Measurements from ENCODE around the gene CAPN9.

DNA sequence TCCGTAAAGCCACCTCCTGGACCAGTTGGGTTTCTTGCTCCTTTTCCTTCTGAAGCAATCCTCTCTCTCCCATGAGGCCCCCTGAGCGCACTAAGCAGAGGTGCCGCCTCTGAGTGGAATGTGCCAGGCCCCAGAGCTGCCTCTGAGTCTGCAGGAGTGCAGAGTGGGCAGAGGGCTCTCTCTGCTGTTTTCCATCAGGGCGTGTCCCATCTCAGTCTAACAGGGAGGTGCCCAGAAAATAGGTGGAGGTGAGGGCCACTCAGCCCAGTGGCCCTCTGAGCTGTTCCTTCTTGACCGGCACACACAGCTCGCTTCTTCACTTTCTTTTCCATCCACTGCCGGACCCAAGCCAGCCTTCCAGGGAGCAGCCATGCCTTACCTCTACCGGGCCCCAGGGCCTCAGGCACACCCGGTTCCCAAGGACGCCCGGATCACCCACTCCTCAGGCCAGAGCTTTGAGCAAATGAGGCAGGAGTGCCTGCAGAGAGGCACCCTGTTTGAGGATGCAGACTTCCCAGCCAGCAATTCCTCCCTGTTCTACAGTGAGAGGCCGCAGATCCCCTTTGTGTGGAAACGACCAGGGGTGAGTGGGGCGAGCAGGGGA lies at the start of gene CAPN9:
- TF ChIP-seq, protein P1, sequence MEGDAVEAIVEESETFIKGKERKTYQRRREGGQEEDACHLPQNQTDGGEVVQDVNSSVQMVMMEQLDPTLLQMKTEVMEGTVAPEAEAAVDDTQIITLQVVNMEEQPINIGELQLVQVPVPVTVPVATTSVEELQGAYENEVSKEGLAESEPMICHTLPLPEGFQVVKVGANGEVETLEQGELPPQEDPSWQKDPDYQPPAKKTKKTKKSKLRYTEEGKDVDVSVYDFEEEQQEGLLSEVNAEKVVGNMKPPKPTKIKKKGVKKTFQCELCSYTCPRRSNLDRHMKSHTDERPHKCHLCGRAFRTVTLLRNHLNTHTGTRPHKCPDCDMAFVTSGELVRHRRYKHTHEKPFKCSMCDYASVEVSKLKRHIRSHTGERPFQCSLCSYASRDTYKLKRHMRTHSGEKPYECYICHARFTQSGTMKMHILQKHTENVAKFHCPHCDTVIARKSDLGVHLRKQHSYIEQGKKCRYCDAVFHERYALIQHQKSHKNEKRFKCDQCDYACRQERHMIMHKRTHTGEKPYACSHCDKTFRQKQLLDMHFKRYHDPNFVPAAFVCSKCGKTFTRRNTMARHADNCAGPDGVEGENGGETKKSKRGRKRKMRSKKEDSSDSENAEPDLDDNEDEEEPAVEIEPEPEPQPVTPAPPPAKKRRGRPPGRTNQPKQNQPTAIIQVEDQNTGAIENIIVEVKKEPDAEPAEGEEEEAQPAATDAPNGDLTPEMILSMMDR (IDR thresholded peaks at IDR 0.05 in 2 of 3, conservative IDR thresholded peaks at IDR 0.05 in 1 of 3; ENCODE audit: insufficient read depth in 2 of 3, low read depth in 1 of 3, low read length in 3 of 3) = no peak
- TF ChIP-seq POLR2A (conservative IDR thresholded peaks at IDR 0.05) (no peak), ZNF121 (CRISPR knock-in tag; conservative IDR thresholded peaks at IDR 0.05) (no peak), NFE2 (IDR thresholded peaks at IDR 0.05; ENCODE audit: low read depth) (no peak), BACH1 (tag; IDR thresholded peaks at IDR 0.05) (no peak), ZNF12 (CRISPR knock-in tag; IDR thresholded peaks at IDR 0.05) (no peak), HDAC2 (IDR thresholded peaks at IDR 0.05) (no peak), RAD21 (CRISPR knock-in tag; conservative IDR thresholded peaks at IDR 0.05 in 1 of 2, IDR thresholded peaks at IDR 0.05 in 1 of 2) (no peak), KAT7 (CRISPR knock-in tag; IDR thresholded peaks at IDR 0.05; ENCODE audit: borderline replicate concordance) (no peak), ZNF76 (CRISPR knock-in tag; IDR thresholded peaks at IDR 0.05; ENCODE audit: borderline replicate concordance) (no peak)
- TF ChIP-seq, protein P2, sequence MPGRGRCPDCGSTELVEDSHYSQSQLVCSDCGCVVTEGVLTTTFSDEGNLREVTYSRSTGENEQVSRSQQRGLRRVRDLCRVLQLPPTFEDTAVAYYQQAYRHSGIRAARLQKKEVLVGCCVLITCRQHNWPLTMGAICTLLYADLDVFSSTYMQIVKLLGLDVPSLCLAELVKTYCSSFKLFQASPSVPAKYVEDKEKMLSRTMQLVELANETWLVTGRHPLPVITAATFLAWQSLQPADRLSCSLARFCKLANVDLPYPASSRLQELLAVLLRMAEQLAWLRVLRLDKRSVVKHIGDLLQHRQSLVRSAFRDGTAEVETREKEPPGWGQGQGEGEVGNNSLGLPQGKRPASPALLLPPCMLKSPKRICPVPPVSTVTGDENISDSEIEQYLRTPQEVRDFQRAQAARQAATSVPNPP (IDR thresholded peaks at IDR 0.05; ENCODE audit: borderline replicate concordance, insufficient read depth, insufficient read length) = no peak
- TF ChIP-seq, protein P3, sequence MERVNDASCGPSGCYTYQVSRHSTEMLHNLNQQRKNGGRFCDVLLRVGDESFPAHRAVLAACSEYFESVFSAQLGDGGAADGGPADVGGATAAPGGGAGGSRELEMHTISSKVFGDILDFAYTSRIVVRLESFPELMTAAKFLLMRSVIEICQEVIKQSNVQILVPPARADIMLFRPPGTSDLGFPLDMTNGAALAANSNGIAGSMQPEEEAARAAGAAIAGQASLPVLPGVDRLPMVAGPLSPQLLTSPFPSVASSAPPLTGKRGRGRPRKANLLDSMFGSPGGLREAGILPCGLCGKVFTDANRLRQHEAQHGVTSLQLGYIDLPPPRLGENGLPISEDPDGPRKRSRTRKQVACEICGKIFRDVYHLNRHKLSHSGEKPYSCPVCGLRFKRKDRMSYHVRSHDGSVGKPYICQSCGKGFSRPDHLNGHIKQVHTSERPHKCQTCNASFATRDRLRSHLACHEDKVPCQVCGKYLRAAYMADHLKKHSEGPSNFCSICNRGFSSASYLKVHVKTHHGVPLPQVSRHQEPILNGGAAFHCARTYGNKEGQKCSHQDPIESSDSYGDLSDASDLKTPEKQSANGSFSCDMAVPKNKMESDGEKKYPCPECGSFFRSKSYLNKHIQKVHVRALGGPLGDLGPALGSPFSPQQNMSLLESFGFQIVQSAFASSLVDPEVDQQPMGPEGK (CRISPR knock-in tag; IDR thresholded peaks at IDR 0.05; ENCODE audit: borderline replicate concordance) = no peak
